Psoas muscle (tissue), 8 donors: ENCODE results near the gene HPS4. TPM values are rescaled to one million over a fixed set of nuclear protein-coding genes. Genes with fewer than 3 reads are reported as not detected.

Source experiments
- ATAC-seq, 4 donors: fragments of 200-7000 bp; cut with Tn5 transposase; one replicate each; pipeline ENCODE4 v1.9.1; 2020; ENCODE audit warnings: moderate library complexity in 3 of 4, mild to moderate bottlenecking in 2 of 4
- DNase-seq, 2 donors: peaks; one replicate each; pipeline ENCODE4 v3.0.0-alpha.2; 2020
- H3K27ac ChIP-seq: fragments of 200-600 bp; one replicate; pipeline ENCODE4 v1.8.0; 2022
- H3K27me3 ChIP-seq, 3 donors: fragments of 200-600 bp in 1 of 3; one replicate each; pipeline versions ENCODE4 v1.6.1 to v1.8.0; 2013 to 2022; ENCODE audit warnings: low read length in 2 of 3, mild to moderate bottlenecking in 2 of 3, moderate library complexity in 1 of 3; ENCODE audit not compliant: insufficient read depth in 3 of 3
- H3K36me3 ChIP-seq, 2 donors: fragments of 200-600 bp in 1 of 2; one replicate each; pipeline versions ENCODE4 v1.6.1 to v1.8.0; 2013 to 2022; ENCODE audit warnings: low read depth in 1 of 2, mild to moderate bottlenecking in 1 of 2, moderate library complexity in 1 of 2; ENCODE audit not compliant: insufficient read depth in 1 of 2
- H3K4me1 ChIP-seq: fragments of 200-600 bp; one replicate; pipeline ENCODE4 v1.8.0; 2022
- H3K4me3 ChIP-seq: fragments of 200-600 bp; one replicate; pipeline ENCODE4 v1.8.0; 2022; ENCODE audit warnings: mild to moderate bottlenecking
- H3K9me3 ChIP-seq: fragments of 200-600 bp; one replicate; pipeline ENCODE4 v1.8.0; 2022
- WGBS, 3 donors: extraction: QIAGEN DNeasy Blood & Tissue Kit; methylation state at CpG; one replicate each; pipeline versions ENCODE4 v1.1.6 to v1.1.7; 2013; 5-methylcytosine and 5-hydroxymethylcytosine counted together
- intact Hi-C, 2 donors: fragments of 100-400 bp; cut with DNase I; formaldehyde crosslinking; loops; one replicate each; pipeline versions ENCODE4 v1.11.0 to v1.14.2; 2022
- polyA plus RNA-seq, 3 donors: library from polyadenylated mRNA; stranded (reverse); fragments of 200-250 nt; gene quantifications; one replicate each; pipeline ENCODE4 v1.2.3, GENCODE V29; 2013
- total RNA-seq, 4 donors: library from RNA; stranded (reverse); fragmentation: NEBNext Ultra II Directional in 2 of 4; extraction: Animal tissue kit (Norgen Biotek cat#: 25700) in 2 of 4; gene quantifications; one replicate each; pipeline versions ENCODE4 v1.2.1 to v1.2.4, GENCODE V29; 2021 to 2023
- TF ChIP-seq, protein P1 (sequence below): fragments of 200-600 bp; IDR thresholded peaks from one replicate; pipeline ENCODE4 v1.8.0; 2022; ENCODE audit warnings: antibody characterized with exemption
- donor health status: healthy with polysubstance abuse.
- donor health status: DM: no; HTN: no; CAD: no; lungs with moderate emphysema.
- donor health status: Bipolar disorder and iron deficiency.
- donor health status: healthy.
- donor health status: DM: yes; HTN: yes; CAD: no.
- donor health status: DM: no; HTN: no; CAD: no.
- donor health status: DM: no; HTN: no; CAD: no.
- donor health status: DM: yes; HTN: yes; CAD: no.

Gene HPS4
- total and polyA plus RNA-seq, 7 donors = 5.8 to 13.9 (median 10.1) TPM

DNA sequence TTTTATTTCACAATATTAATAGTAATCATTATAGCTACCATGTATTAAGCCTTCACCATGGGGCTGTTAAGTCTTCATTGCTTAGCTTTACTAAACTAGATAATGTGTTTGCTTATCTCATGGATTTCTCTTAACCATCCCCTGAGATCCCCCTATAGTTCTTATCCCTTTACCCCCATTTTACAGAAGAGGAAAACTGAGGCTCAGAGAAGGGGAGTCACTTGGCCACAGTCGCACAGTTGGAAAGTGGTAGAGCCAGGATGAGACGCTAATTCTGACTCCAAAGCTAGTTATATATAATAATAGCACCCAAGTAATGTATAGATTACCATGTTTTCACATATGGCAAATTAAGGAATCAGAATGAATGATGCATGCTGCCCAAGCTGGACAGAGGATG, 38.4 kb upstream of the HPS4 start:
- WGBS, 3 donors = 89 to 97% (median 90%) methylated on average over 2 of the region's 2 CpGs
- no peaks in the 10 kb centered on the region for H3K27me3 ChIP-seq
- H3K9me3 ChIP-seq = no peaks in the 10 kb centered on the region
- no peak for DNase-seq
- TF ChIP-seq, protein P1, sequence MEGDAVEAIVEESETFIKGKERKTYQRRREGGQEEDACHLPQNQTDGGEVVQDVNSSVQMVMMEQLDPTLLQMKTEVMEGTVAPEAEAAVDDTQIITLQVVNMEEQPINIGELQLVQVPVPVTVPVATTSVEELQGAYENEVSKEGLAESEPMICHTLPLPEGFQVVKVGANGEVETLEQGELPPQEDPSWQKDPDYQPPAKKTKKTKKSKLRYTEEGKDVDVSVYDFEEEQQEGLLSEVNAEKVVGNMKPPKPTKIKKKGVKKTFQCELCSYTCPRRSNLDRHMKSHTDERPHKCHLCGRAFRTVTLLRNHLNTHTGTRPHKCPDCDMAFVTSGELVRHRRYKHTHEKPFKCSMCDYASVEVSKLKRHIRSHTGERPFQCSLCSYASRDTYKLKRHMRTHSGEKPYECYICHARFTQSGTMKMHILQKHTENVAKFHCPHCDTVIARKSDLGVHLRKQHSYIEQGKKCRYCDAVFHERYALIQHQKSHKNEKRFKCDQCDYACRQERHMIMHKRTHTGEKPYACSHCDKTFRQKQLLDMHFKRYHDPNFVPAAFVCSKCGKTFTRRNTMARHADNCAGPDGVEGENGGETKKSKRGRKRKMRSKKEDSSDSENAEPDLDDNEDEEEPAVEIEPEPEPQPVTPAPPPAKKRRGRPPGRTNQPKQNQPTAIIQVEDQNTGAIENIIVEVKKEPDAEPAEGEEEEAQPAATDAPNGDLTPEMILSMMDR = no peak
- peaks cover 0 to 9% of the 10 kb centered on the region in 2 donors for H3K36me3 ChIP-seq
- intact Hi-C loops = no loop called here
- no peak for ATAC-seq
- H3K4me1 ChIP-seq = peaks cover 11% of the 10 kb centered on the region
- H3K4me3 ChIP-seq = no peak overlapping the region
- H3K27ac ChIP-seq = no peak overlapping the region

DNA sequence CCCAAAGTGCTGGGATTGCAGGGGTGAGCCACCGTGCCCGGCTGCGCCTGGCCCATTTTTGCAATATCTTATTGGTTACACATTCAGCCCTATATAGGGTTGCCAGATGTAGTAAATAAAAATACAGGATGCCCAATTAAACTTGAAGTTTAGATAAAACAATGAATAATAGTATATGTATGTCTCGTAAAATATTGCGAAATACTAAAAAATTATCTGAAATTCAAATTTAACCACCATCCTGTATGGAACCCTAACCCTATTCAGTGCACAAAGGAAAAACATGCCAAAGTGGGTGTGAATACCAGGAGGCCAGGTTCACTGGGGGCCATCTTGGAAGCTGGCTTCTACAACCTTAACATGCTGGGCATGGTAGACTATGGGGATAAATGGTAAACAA, 33.8 kb upstream of the HPS4 start:
- Histone ChIP-seq H3K4me1 (peaks cover 12% of the 10 kb centered on the region), H3K27ac (no peak overlapping the region), H3K9me3 (no peaks in the 10 kb centered on the region), H3K36me3 (no peaks in the 10 kb centered on the region), H3K4me3 (no peak overlapping the region), H3K27me3 (no peaks in the 10 kb centered on the region)
- no peak for DNase-seq
- TF ChIP-seq, protein P1 = no peak
- WGBS, 3 donors = 95 to 100% (median 98%) methylated on average over 5 of the region's 5 CpGs
- intact Hi-C loops = no loop called here
- ATAC-seq = no peak

DNA sequence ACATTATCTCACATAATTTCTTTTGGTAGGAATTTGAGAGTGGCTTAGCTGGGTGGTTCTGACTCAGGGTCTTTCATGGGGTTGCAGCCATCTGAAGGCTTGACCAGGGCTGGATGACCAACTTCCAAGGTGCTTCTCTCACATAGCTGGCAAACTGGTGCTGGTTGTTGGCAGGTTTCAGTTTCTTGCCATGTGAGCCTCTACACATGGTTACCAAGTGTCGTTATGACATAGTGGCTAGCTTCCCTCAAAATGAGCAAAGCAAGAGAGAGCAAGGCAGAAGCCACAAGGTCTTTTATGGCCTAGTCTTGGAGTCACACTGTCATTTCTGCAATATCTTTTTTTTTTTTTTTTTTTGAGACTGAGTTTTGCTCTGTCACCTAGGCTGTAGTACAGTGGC, 32.9 kb upstream of the HPS4 start:
- ATAC-seq (no peak), DNase-seq (no peak)
- no peaks in the 10 kb centered on the region for H3K36me3 ChIP-seq
- peaks cover 13% of the 10 kb centered on the region for H3K4me1 ChIP-seq
- TF ChIP-seq, protein P1 = no peak
- no peaks in the 10 kb centered on the region for H3K9me3 ChIP-seq
- H3K4me3 ChIP-seq = no peak overlapping the region
- WGBS, 3 donors = 22 to 63% (median 45%) methylated on average over 1 of the region's 1 CpG
- H3K27me3 ChIP-seq = no peaks in the 10 kb centered on the region
- intact Hi-C loops = no loop called here
- H3K27ac ChIP-seq = peak overlapping the region; percentile 9

DNA sequence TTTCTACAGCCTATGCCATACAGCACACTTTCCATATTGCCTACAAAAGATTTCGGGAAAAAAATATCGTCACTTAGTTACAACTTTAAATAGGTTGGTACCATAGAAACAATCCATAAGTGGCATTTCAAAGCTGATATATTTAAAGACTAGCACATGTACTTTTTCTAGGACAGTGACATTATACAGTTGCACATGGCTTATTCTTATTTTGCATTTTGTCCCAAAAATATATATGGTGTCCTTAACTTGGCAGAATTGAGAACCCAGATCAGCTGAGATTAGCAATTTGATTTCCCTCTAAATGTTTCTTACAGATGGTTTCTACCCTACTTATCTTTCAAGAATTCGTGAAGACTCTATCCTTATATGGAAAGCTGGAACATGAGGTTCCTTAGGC, 32.3 kb upstream of the HPS4 start:
- intact Hi-C loops = no loop called here
- Histone ChIP-seq H3K4me1 (peaks cover 19% of the 10 kb centered on the region), H3K36me3 (no peaks in the 10 kb centered on the region), H3K4me3 (no peak overlapping the region), H3K27ac (no peak overlapping the region), H3K9me3 (no peaks in the 10 kb centered on the region), H3K27me3 (no peaks in the 10 kb centered on the region)
- TF ChIP-seq, protein P1 = no peak
- DNase-seq = no peak
- WGBS, 3 donors = 78 to 84% (median 83%) methylated on average over 3 of the region's 3 CpGs
- ATAC-seq = no peak

DNA sequence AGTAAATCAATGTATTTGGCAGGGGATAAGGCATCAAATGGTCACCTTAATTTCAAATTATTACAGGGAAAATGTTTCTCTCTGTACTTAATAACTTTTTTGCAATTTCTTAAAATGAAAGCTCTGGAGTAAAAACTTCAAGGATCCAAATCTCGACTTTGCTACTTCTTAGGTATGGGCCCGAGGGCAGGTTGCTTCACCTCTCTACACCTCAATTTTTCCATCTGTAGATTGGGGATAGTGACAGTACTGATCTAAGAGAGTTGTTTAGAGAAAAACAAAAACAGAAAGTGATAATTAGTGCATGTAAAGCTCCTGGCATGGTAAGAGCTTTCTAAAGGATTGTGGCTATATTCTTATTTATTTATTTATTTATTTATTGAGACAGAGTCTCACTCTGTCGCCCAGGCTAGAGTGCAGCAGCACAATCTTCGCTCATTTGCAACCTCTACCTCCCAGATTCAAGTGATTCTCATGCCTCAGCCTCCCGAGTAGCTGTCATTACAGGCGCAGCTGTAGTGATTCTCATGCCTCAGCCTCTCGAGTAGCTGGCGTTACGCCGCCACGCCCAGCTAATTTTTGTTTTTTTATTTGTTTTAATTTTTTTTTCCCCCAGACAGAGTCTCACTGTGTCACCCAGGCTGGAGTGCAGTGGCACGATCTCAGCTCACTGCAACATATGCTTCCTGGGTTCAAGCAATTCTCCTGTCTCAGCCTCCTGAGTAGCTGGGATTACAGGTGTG, 31.0 kb upstream of the HPS4 start:
- WGBS, 3 donors = 91 to 95% (median 95%) methylated on average over 12 of the region's 12 CpGs
- Histone ChIP-seq H3K27ac (no peak overlapping the region), H3K4me1 (peaks cover 25% of the 10 kb centered on the region), H3K9me3 (no peaks in the 10 kb centered on the region), H3K27me3 (no peaks in the 10 kb centered on the region), H3K36me3 (peaks cover 6 to 13% of the 10 kb centered on the region in 2 donors), H3K4me3 (no peak overlapping the region)
- DNase-seq = no peak
- TF ChIP-seq, protein P1 = no peak
- ATAC-seq = no peak
- intact Hi-C loops = loop anchor here (5.0 kb wide), 1 partner anchor 73 kb away; no protein-coding TSS in a partner anchor
